ENCODE results near the gene RPUSD3.
"Not testable (repeated sequence)": the region's sequence is repeated elsewhere in the genome, so short reads cannot be mapped to it uniquely, and the experiment has no call there.

RPUSD3 gene

DNA sequence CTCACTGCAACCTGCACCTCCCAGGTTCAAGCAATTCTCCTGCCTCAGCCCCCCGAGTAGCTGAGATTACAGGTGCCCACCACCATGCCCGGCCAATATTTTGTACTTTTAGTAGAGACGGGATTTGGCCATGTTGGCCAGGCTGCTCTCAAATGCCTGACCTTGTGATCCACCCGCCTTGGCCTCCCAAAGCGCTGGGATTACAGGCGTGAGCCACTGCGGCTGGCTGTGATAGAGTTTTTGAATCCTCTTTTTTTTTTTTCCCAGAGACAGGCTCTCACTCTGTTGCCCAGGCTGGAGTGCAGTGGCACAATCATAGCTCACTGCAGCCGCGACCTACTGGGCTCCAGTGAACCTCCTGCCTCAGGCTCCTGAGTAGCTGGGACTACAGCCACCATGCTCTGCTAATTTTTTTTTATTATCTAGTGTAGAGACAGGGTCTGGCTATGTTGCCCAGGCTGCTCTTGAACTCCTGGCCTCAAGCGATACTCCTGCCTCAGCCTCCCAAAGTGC, 21.4 kb upstream of the RPUSD3 start:
- DNase-seq (ENCODE audit: low read depth), result not testable (repeated sequence)

DNA sequence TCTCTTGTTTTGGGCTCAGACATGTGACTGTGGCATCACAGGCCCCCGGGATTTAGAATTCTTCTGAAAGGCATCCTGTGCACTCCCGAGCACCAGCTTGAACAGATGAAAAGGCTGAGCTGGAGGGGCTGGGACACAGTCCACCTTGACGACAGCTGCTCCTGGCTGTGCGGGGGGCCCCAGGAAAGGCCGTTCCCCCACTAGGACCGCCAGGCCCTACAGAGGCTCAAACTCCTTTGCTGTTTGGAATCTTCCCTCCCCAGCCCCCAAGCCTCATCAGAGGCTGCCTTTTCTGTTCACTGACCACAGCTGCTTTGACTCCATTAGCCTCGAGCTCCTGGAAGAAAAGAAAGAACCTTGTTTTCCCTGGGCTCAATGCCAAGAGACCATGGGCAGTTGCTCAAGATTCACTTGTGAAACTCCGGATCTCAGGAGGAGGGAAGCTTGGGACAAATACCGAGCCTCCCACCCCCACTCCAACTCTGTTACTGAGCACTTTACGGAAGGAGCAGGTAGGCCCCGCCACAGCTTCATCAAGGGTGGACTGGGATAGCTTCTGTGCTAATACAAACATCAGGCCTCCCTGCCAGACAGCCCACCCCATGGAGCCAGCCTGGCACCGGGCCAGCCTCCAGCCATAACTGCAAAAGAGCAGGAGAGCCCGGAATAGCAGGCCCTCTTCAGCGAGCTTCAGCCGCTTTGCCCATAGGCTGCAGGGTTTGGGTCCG, 20.6 kb upstream of the RPUSD3 start:
- peak; percentile 93 for DNase-seq (ENCODE audit: low read depth)

DNA sequence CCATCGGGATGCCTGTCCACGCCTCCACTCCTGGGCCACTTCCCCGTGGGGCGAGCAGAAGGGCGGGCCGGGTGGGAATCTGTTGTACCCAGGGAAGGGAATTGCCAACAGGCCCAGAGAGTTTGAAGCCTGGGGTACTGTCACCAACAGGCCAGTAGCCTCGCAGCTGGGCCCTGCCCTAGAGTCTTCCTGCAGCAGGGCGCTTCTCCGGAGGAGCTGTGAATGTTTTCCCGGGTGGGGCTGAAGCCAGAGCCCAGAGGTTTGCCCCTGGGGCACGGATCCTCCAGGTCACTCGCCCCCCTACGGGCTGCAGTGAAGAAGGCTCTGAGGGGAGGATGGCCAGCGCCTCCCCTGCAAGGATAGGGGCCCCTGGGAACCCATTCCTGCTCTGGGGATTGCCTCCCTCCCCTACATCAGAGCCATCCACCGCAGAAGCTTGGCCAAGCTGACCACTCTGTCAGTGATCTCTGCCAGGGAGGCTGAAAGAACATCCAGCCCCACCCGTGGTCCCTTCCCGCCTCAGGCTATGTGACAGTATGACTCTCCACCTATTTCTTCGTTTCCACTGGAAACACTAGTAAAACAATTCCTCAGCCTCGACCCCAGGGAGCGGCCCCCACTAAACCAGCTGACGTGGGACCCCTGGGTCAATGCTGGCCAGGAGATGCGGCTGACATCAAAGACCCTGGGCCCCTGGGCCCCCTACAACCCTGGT, 19.4 kb upstream of the RPUSD3 start:
- no peak for DNase-seq (ENCODE audit: low read depth)

DNA sequence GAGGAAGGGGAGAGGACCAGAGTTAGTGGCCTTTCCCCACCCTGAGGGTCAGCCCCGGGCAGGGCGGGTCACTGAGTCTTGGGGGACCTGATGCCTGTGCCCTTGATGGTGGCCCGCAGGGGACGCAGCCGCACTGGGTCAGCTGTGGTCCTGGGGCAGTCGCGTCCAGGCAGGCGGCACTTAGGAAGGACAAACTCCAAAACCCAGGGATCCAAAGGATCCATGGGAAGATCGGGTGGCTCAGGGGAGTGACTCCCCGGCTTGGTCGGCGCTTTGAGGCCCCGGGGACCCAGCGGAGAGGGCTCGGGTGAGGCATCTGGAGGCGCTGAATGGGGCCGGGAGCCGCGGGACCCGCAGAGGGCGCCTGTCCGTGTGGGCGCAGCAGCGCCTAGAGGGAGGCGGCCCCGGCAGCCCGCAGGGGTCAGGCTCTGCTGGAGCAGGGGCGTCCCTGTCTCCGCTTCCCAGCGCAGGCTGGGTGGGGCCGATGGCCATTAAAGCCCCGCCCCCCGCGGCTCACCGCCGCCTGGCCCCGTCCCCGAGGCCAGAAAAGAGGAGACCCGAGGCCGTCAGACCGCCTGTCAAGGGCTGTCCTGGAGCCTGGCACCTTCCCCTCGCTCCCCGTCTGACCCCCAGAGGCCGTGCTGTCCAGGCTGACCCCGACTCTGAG, 18.7 kb upstream of the RPUSD3 start:
- peak; percentile 39 for DNase-seq (ENCODE audit: low read depth)

DNA sequence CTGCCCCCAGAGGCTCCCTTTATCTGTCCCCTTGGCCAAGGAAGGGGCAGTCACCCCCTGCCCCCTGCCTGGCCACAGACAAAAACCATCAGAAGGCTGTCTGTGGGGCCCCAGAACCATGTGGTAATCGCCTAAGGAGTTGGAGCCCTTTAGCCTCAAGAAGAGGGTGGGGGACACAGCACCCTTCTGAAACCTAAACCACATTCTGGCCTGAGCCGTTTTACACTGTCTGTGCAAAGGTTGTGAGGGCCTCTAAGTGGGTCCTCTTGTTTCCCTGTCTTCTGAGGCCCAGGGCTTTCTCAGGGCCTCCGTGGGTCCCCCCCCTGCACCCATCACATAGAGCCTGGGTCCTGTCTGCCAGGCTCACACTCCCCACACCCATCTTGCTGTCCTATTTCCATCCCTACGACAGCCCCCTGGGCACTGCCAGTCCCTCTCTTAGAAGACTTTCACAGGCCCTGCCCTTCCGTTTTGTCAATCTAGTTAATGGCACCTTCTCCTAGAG, 17.9 kb upstream of the RPUSD3 start:
- DNase-seq (ENCODE audit: low read depth), result no peak

DNA sequence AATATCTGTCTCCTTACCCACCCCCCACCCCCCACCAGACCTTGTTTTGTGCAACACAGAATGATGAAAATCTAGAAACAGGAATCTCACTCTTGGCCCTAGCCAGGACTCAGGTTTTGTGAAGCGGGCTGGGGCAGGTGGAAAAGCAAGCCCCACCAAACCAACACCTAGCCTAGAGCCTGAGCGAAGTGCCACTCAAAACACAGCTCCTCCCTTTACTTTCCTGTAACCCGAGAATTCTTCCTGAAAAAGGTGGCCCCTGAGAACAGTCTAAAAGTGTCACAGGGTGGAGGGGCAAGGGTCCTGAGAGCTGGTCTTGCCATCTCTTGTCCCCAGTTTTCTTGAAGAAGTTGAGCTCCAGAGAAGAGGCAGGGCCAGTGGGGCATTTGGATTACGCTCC, 17.4 kb upstream of the RPUSD3 start:
- no peak for DNase-seq (ENCODE audit: low read depth)

DNA sequence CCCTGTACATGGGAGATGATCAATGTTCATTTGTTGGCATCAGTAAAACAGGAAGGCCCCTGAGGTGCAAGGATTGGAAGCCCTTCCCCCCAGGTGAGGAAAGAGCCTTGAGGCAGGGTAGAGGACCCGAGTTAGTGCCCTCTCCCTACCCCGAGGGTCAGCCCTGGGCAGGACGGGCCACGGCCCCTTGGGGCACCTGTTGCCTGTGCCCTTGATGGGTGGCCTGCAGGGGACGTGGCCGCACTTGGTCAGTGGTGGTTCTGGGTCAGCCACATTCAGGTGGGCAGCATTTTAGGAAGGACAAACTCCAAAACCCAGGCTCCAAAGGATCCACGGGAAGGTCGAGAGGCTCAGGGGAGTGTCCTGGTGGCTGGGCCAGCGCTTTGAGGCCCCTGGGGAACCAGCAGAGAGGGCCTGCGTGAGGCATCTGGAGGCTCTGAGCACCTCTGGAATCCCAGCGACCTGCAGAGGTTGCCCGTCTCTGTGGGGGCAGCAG, 15.8 kb upstream of the RPUSD3 start:
- DNase-seq (ENCODE audit: low read depth), result no peak

DNA sequence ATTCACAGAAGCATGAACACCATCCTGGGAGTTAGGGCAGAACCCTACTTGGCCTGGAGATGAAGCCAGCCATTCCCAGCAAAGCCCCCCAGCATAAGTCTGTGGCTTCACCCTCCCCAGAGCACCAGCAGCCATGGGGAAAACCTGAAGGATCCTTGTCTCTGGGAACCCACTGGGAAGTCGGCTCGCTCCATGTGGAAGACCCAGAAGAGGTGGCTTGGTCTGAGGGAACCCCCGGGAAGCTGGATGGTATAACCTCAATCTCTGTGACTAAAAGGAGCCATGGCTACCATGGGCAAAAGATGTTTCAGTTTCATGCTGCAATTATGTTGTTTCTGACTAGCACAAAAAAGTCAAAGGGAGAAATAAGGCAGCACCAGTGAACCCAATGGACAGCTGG, 11.8 kb upstream of the RPUSD3 start:
- no peak for DNase-seq (ENCODE audit: low read depth)

DNA sequence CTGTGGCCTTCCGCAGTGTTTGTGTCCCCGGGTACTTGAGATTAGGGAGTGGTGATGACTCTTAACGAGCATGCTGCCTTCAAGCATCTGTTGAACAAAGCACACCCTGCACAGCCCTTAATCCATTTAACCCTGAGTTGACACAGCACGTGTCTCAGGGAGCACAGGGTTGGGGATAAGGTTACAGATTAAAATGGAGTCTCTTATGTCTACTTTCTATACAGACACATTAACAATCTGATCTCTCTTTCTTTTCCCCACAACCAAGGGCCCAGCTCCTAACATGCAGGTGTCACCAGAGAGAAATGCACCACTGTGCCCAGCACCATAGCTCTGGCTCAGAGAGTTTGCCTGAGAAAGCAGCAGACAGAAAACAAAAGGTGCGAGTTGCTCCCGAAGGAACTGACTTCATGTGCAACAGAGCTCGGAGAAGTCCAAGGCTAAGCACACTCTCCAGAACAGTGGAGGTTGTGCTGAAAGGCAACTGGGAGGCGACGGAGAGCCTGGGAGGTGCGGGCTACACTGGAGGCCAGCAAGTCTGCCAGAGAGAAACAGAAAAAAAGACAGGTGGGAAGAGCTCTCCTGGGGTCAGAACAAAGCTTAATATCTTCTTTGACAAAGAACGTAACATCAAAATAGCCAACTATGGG, 10.6 kb upstream of the RPUSD3 start:
- not testable (repeated sequence) for DNase-seq (ENCODE audit: low read depth)

DNA sequence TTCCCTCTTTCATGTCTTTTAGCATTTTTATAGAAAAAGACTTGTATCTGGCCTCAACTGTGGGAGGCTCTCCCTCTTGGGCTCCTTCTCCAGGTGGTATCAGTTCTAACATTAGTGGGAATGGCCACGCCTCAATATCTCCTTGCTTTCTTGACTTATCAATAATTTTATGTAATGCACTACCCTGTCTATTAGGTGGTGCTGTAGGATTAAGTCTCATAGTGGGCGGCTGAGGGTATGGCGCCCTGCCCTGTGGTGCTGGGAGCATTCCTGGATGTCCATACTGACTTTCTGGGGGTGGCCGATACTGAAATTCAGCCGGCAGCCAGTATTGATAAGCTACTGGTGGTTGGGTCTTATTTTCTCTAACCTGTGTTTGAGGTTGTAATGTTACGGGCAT, 8.7 kb upstream of the RPUSD3 start:
- DNase-seq (ENCODE audit: low read depth), result no peak

DNA sequence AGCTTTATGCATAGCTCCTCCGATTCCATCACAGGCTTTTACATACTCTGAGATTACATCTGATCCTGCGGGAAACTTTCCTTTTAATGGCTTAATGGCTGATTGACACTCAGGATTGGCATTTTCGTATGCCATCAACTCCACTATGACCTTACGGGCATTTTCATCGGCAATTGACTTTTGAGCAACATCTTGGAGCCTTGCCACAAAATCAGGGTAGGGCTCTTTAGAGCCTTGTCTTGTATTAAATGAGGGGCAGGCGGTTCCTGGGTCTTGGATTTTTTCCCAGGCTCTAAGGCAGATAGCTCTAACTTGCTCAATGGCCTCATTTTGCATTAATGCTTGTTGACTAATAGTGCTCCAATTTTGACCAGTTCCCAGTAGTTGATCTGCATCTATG, 8.1 kb upstream of the RPUSD3 start:
- not testable (repeated sequence) for DNase-seq (ENCODE audit: low read depth)

DNA sequence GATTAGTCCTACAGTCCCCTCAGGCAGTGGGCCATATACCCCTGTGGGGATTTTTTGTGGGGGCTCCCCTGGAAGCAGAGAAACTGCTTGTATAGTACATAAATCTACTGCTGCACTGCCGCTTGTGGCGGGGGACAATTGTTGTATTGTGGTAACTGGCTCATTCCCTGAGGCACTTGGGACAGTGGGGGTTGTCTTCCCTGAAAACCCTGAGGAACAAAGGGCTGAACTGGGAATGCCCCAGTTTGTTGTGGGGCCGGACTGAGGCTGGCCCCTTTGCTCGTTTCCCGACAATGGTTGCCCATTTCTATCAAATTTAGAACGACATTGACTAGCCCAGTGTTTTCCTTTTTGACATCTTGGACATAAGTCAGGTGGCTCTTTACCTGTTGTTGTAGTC, 7.6 kb upstream of the RPUSD3 start:
- not testable (repeated sequence) for DNase-seq (ENCODE audit: low read depth)

DNA sequence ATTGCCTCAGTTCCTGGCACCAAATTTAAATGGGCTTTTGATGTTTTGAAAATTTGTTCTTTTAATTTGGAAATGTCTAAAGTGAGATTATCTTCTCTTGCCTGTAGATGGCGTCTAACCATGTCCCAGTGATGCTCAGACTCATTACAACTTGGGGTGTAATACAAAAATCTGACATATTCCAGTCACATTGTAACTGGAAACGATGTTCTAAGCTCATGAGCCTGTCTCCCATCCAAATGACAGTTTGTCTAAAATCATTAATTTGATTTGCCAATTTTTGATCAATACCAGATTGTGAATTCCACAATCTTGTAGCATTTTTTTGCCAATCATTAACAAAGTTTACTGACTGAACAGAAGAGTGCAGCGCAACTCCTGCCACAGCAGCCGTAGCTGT, 5.1 kb upstream of the RPUSD3 start:
- peak; percentile 33 for DNase-seq (ENCODE audit: low read depth)

DNA sequence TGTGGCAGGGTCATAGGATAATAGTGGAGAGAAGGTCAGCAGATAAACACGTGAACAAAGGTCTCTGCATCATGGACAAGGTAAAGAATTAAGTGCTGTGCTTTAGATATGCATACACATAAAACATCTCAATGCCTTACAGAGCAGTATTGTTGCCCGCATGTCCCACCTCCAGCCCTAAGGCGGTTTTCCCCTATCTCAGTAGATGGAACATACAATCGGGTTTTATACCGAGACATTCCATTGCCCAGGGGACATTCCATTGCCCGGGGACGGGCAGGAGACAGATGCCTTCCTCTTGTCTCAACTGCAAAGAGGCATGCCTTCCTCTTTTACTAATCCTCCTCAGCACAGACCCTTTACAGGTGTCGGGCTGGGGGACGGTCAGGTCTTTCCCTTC, 4.1 kb upstream of the RPUSD3 start:
- DNase-seq (ENCODE audit: low read depth), result not testable (repeated sequence)

DNA sequence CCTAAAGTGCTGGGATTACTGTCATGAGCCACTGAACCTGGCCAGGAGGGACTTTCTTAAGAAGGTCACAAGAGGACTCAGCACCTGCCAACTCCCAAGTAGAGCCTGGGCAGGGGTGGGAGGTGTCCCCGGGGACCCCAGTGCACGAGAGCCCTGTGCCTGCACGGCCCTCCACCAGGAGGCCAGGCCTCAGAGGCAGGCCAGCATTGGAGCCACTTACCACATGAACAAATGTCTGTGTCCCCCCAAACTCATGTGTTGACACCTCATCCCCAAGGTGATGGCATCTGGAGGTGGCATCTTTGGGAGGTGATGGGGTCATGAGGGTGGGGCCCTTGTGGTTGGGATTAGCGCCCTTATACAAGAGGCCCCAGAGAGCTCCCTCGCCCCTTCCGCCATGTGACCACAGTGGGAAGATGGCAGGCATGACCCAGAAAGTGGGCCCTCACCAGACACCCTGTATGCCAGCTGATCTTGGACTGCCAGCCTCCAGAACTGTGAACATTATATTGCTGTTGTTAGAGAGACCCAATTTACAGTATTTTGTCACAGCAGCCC, 3.2 kb upstream of the RPUSD3 start:
- no peak for DNase-seq (ENCODE audit: low read depth)

DNA sequence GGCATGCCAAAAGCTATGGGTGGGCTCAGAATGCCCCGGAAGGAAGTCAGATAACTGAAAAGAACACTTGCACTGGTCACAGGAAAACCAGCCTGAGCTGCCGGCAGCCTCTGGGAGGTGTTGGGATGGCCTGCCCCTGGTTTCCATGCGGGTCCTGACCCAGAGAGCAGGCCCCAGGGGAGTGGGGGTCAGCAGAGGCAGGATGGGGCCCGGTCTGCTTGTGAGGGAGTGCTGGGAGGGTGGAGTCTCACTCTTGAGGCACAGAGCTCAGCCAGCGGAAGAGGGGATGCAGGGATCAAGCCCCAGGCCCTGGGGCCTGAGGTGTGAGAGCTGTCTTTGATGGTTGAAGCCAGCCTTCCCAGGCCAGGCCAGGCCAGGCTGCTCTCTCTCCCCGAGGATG, 2.4 kb upstream of the RPUSD3 start:
- DNase-seq (ENCODE audit: low read depth), result no peak

DNA sequence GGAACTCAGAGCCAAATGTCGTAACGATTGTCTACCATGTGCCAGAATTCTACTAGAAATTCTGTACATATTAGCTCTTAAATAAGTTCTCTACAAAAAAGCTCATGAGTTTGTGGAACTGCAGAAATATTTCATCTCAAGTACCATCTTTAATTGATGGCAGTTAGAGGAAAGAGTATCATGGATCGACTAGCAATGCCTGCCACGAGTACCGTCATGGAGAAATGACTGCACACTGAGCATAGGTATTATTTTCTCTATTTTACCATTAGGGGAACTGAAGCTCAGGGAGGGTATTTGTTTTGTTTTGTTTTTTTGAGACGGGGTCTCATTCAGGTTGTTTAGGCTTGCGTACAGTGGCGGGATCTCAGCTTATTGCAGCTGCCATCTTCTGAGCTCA, 2.8 kb downstream of the RPUSD3 start:
- no peak for DNase-seq (ENCODE audit: low read depth)

DNA sequence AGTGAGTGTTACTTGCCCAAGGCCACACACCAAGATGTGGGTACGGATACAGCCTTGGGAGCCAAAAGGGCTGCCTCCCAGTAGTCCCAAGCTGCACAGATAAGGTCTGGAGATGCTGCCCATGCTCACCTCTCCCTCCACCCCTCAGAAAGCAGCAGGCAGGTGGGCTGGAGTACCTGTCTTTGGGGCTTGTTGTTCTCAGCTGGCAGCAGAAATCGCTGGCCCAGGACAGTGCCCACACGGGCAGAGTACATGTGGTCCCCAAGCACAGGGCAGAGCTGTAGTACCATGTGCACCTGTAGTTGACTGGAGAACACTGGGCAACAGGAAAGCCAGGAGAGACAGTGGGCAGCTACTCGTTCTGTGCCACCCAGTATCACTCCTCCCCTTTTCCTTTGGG, 5.0 kb downstream of the RPUSD3 start:
- no peak for DNase-seq (ENCODE audit: low read depth)

DNA sequence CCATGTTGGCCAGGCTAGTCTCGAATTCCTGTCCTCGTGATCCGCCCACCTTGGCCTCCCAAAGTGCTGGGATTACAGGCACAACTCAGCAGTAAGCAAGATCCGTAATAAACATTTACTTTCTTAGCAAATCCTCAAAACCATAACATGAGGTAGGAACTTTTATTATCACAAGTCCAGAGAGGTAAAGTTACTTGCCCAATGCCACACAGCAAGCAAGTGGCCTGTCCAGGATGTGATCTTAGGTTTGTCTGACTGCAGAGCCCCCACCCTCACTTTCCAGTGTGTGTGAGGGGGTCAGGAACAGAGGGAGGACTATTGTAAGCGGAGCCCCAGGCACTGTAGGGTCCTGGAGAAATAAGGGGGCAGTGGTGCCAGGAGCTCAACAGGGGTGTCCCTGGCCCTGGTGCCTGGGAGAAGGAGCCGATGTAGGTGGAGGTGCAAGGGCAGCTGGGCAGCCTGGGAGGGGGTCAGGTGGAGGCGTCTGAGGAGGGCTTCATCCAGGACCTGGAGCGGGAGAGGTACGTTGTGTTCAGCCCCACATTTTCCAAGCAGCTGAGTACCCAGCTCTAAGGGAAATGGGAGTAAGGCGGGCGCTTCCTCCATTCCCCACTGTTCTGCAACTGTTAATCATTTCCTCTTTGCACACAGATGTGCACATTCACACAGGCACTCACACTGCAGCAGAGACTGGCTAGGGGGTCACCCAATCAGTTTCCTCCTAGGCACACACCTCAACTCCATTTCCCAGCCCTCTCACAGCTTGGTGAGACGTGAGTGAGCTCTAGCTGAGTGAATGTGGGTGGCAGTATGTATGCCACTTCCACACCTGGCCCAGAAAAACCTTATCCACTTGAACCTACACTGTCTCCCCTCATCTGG, 5.9 kb downstream of the RPUSD3 start:
- DNase-seq (ENCODE audit: low read depth), result no peak

DNA sequence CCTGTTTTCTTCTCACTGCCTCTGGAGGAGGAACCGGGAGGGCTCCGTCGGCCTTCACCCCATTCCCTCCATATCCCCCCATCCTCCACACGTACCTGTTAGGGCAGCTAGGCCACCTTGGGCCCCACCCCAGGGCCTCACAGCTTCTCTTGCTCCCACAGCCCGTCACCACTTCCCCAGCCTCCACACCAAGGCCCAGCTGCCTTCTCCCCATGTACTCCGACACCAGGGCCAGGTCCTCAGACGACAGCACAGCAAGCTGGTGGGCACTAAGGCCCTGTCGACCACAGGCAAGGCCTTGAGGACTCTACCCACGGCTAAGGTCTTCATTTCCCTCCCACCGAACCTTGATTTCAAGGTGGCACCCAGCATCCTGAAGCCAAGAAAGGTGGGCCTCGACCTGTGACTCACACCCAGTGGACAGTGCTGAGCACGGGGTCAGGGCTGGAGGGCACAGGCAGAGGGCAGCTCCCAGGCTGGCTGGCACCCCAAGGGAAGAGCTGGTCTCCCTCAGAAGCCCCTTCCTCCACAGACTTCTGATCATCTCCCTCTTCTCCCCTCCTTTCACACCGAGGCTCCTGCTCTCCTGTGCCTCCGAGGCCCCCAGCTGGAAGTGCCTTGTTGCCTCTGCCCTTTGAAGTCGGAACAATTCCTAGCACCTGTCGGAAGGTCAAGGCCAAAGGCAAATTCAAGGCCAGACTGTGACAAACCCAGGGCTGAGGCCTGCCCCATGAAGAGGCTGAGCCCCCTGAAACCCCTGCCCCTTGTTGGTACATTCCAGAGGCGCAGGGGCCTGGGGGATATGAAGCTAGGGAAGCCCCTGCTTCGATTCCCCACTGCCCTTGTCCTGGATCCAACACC, 9.1 kb downstream of the RPUSD3 start:
- no peak for DNase-seq (ENCODE audit: low read depth)
